Colonic mucosa (tissue), 4 donors: ENCODE data around the gene BRD4. TPM values are rescaled to one million over a fixed set of nuclear protein-coding genes. Genes with fewer than 3 reads are reported as not detected.

Experiments
- DNase-seq: peaks from one replicate; pipeline ENCODE4 v3.0.0-alpha.2; 2020
- H3K27ac ChIP-seq: fragments of 200-600 bp; one replicate; pipeline ENCODE4 v1.8.0; 2021
- H3K27me3 ChIP-seq: fragments of 200-600 bp; one replicate; pipeline ENCODE4 v1.8.0; 2021
- H3K36me3 ChIP-seq: fragments of 200-600 bp; one replicate; pipeline ENCODE4 v1.8.0; 2021
- H3K4me1 ChIP-seq: fragments of 200-600 bp; one replicate; pipeline ENCODE4 v1.8.0; 2021; ENCODE audit warnings: mild to moderate bottlenecking
- H3K4me3 ChIP-seq: fragments of 200-600 bp; one replicate; pipeline ENCODE4 v1.8.0; 2021
- H3K9ac ChIP-seq, 2 donors: one replicate each; pipeline ENCODE4 v1.7.0; 2013; ENCODE audit warnings: control low read depth in 2 of 2, low read depth in 2 of 2, low read length in 2 of 2
- H3K9me3 ChIP-seq: fragments of 200-600 bp; one replicate; pipeline ENCODE4 v1.8.0; 2021
- CTCF ChIP-seq: fragments of 200-600 bp; IDR thresholded peaks from one replicate; pipeline ENCODE4 v1.8.0; 2022; ENCODE audit warnings: antibody characterized with exemption, mild to moderate bottlenecking
- intact Hi-C: fragments of 100-400 bp; cut with DNase I; formaldehyde crosslinking; loops from one replicate; pipeline ENCODE4 v1.14.1; 2022
- total RNA-seq, 2 donors: library from RNA; stranded (reverse); fragmentation: NEBNext Ultra II Directional in 1 of 2; extraction: Animal tissue kit (Norgen Biotek cat#: 25700) in 1 of 2; gene quantifications; one replicate each; pipeline ENCODE4 v1.2.1, GENCODE V29; 2021
- donor health status: healthy.
- donor health status: DM: no; HTN: no; CAD: no.
- donor health status: DM: no; HTN: no; CAD: no.

BRD4 gene
- total RNA-seq, 2 donors from 2014 or later: 67.2 to 82.7 TPM

DNA sequence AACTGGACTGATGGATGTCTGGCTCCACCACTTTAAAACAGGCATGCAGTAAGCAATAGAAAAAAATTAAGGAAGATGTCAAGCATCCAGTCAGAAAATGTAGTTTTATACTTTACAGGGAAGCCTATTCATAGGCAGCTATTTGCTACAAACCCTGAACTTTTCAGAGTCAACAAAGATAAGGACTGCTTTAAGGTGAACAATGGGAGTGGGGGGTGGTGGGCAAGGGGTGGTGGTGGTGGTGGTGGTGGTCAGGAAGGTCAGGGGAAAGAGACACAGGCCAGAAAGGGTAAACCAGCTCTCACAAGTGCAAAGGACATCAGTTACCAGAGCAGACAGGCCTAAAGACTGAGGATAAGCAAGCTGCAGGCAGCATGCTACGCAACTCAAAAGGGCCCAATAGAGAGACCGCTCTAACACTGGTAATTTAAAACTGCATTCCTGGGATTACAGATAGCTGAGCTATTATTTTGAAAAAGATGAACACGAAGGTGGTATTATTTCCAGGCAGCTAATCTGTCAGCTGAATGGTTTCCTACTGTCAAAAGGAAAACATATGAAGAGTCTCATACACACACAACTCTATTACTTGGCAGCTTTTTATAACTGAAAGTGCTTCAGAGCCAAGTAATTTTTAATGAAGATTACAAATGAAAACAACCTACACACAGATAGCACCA, 14.8 kb downstream of the BRD4 start:
- H3K4me1 ChIP-seq: peaks cover 26% of the 10 kb centered on the region
- H3K9me3 ChIP-seq: no peaks in the 10 kb centered on the region
- intact Hi-C loops: no loop called here
- H3K27me3 ChIP-seq: no peaks in the 10 kb centered on the region
- H3K36me3 ChIP-seq: no peaks in the 10 kb centered on the region
- H3K9ac ChIP-seq: no peak overlapping the region
- H3K27ac ChIP-seq: no peak overlapping the region
- no peak for DNase-seq
- no peak overlapping the region for H3K4me3 ChIP-seq
- TF ChIP-seq CTCF: no peak

DNA sequence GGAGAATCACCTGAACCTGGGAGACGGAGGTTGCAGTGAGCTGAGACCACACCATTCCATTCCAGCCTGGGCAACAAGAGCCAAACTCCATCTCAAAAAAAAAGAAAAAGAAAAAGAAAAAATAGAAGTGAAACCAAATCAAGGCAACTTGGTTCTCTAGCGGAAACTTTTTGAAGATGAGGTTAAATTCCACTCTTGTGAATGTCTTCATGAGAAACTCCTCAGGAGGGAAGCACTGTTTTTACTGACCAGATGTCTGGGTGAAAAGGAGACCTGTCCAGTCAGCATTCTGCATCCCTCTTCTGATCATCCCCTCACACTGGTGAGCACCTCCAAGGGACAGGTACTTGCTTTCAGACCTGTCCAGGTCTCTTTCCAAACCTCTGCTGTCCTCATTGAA, 15.8 kb downstream of the BRD4 start:
- intact Hi-C loops: no loop called here
- Histone ChIP-seq H3K4me3 (no peak overlapping the region), H3K27ac (no peak overlapping the region), H3K27me3 (no peaks in the 10 kb centered on the region), H3K9ac (no peak overlapping the region), H3K36me3 (no peaks in the 10 kb centered on the region), H3K4me1 (peaks cover 29% of the 10 kb centered on the region), H3K9me3 (no peaks in the 10 kb centered on the region)
- TF ChIP-seq CTCF: no peak
- DNase-seq: no peak

- no peak overlapping the region for H3K4me3 ChIP-seq
- no peaks in the 10 kb centered on the region for H3K36me3 ChIP-seq
- H3K27me3 ChIP-seq: no peaks in the 10 kb centered on the region
- DNase-seq: no peak
- intact Hi-C loops: no loop called here
- H3K9ac ChIP-seq: no peak overlapping the region
- H3K27ac ChIP-seq: no peak overlapping the region
- no peak for TF ChIP-seq CTCF
- peaks cover 24% of the 10 kb centered on the region for H3K4me1 ChIP-seq
- no peaks in the 10 kb centered on the region for H3K9me3 ChIP-seq
These were observed 17.2 kb downstream of the BRD4 start for GRCh38 chr19:15315101-15315500.

DNA sequence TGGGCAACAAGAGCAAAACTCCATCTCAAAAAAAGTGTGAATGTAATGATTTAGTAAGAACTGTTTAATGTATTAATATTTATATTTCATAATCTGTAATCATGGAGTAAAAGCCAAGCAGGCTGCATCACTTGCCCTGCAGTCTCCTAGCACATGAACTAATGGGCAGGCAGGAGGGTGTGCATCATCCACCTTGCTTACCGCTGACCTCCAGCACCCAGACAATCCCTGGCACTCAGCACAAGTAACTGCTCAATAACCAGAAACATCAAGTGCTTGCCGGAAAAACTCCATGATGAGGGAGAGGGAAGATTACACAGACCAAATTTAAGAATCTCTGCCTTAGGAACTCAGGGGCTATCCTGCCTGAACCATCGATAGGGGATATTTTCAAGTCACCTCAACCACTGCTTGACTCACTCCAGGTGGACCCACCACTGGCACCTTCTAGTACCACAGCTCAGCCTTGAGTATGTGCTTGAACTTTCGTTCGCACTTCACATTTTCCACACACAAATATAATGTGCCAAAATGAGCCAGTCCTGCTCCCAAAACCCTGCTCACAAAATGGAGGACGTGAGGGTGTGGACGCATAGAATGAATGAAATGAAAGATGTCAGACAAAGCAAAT, 18.6 kb downstream of the BRD4 start:
- Histone ChIP-seq H3K4me3 (no peak overlapping the region), H3K27me3 (no peaks in the 10 kb centered on the region), H3K4me1 (peaks cover 11% of the 10 kb centered on the region), H3K9ac (no peak overlapping the region), H3K27ac (no peak overlapping the region), H3K9me3 (no peaks in the 10 kb centered on the region), H3K36me3 (no peaks in the 10 kb centered on the region)
- intact Hi-C loops: no loop called here
- no peak for DNase-seq
- TF ChIP-seq CTCF: no peak

DNA sequence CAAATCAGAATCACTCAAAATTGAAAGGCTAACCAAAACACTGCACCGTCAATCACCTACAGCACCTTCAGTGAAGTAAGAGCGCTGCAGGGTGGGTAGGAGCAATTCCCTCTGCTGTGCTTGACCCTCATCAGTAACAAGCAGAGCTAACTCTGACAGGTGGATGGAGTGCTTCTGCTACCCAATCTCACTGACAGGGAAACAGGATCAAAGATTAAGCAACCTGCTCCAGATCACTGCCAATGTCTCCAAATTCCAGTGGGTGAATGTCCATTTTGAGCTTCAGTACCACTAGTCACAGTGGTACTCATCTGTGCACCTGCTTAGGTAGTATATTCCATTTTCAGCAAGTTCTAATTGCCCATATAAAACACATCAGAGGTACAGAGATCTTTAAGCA, 25.2 kb downstream of the BRD4 start:
- intact Hi-C loops: no loop called here
- no peaks in the 10 kb centered on the region for H3K27me3 ChIP-seq
- no peaks in the 10 kb centered on the region for H3K36me3 ChIP-seq
- no peak overlapping the region for H3K27ac ChIP-seq
- DNase-seq: no peak
- no peak overlapping the region for H3K9ac ChIP-seq
- no peak for TF ChIP-seq CTCF
- no peaks in the 10 kb centered on the region for H3K9me3 ChIP-seq
- H3K4me3 ChIP-seq: no peak overlapping the region
- H3K4me1 ChIP-seq: peaks cover 17% of the 10 kb centered on the region
